Activated CD4-positive, alpha-beta T cell treated with anti-CD3 and anti-CD28 coated beads for 36 hours (primary cell): ENCODE measurements around the gene COL4A2. TPM values are rescaled to one million over a fixed set of nuclear protein-coding genes. Genes with fewer than 3 reads are reported as not detected.
A peak's percentile ranks its signal among the peaks of the same experiment; 100 is the strongest.

Experiments
- ATAC-seq: fragments of 200-7000 bp; cut with Tn5 transposase; one replicate; pipeline ENCODE4 v1.10.0; 2021; ENCODE audit warnings: mild to moderate bottlenecking, moderate library complexity
- CTCF ChIA-PET: fragments of 350-600 bp; sonication (Branson Sonifier 250); formaldehyde crosslinking; loops from one replicate; lab custom pipeline; 2021; ENCODE audit warnings: antibody characterized with exemption; lab: Charles Lee
- POLR2A ChIA-PET: fragments of 350-600 bp; sonication (Branson Sonifier 250); formaldehyde crosslinking; loops from one replicate; lab custom pipeline; 2021; ENCODE audit warnings: antibody characterized with exemption, inconsistent platforms; lab: Charles Lee
- DNase-seq: peaks from one replicate; pipeline ENCODE4 v3.0.0-alpha.2; 2020
- H3K27ac Mint-ChIP-seq: one replicate; pipeline ENCODE4 v1.8.0; 2021; ENCODE audit warnings: mixed read lengths
- H3K27me3 Mint-ChIP-seq: one replicate; pipeline ENCODE4 v1.8.0; 2021; ENCODE audit warnings: mixed read lengths
- H3K36me3 Mint-ChIP-seq: one replicate; pipeline ENCODE4 v1.8.0; 2021; ENCODE audit warnings: low read depth, mixed read lengths
- H3K4me1 Mint-ChIP-seq: one replicate; pipeline ENCODE4 v1.8.0; 2021; ENCODE audit warnings: mixed read lengths
- H3K4me3 Mint-ChIP-seq: one replicate; pipeline ENCODE4 v1.8.0; 2021; ENCODE audit warnings: mild to moderate bottlenecking, moderate library complexity, mixed read lengths
- H3K9me3 Mint-ChIP-seq: one replicate; pipeline ENCODE4 v1.8.0; 2021; ENCODE audit warnings: low read depth, mixed read lengths
- intact Hi-C, 2 experiments: fragments of 100-400 bp; cut with DNase I in 1 of 2; cut with micrococcal nuclease in 1 of 2; formaldehyde crosslinking; loops; one replicate each; pipeline versions ENCODE4 v1.14.2 to v1.15.1; 2022 to 2024; cut with DNase I, micrococcal nuclease
- total RNA-seq, 2 experiments: library from RNA; stranded (reverse); gene quantifications; one replicate each; pipeline ENCODE4 v1.2.3, GENCODE V29; 2021

COL4A2 gene
- total RNA-seq, 2 experiments from 2014 or later, result not detected

- H3K4me1 Mint-ChIP-seq, result no peaks in the 10 kb centered on the region
- H3K27me3 Mint-ChIP-seq, result peaks cover 8% of the 10 kb centered on the region
- DNase-seq, result no peak
- no peaks in the 10 kb centered on the region for H3K9me3 Mint-ChIP-seq
- ChIA-PET CTCF (interaction anchor here (0.8 kb wide), 1 partner anchor 19 kb away, joined by 3 read pairs; no protein-coding TSS in a partner anchor), POLR2A (no interaction called here)
- H3K36me3 Mint-ChIP-seq, result no peaks in the 10 kb centered on the region
- H3K27ac Mint-ChIP-seq, result no peak overlapping the region
- no peak overlapping the region for H3K4me3 Mint-ChIP-seq
- intact Hi-C loops, result no loop called here
- ATAC-seq, result peak; percentile 44
These were observed 47.8 kb downstream of the COL4A2 start for GRCh38 chr13:110354715-110355473.

GRCh38 chr13:110356362-110356761 lies 49.3 kb downstream of the COL4A2 start:
- intact Hi-C loops, result no loop called here
- DNase-seq (no peak), ATAC-seq (no peak)
- Mint-ChIP-seq H3K9me3 (no peaks in the 10 kb centered on the region), H3K36me3 (no peaks in the 10 kb centered on the region), H3K27me3 (peaks cover 8% of the 10 kb centered on the region), H3K27ac (no peak overlapping the region), H3K4me3 (no peak overlapping the region), H3K4me1 (no peaks in the 10 kb centered on the region)
- POLR2A ChIA-PET, result no interaction called here
- CTCF ChIA-PET, result no interaction called here

DNA sequence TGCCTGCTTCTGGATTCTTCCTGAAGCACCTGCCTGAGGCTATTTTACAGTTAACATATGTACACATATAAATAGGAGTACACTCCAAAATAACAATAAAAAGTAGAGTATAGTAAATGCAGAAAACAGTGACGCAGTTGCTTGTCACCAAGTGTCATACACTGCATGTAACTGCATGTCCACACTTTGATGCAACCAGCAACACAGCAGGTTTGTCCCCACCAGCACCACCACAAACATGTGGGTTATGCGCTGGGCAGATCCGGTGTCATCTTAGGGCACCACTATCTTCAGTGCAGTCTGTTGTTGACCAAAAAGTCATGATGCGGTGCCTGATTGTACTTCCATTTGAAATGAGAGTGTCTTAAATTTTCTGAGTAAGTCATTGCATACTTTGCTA lies 51.3 kb downstream of the COL4A2 start:
- CTCF ChIA-PET, result no interaction called here
- H3K4me1 Mint-ChIP-seq, result no peaks in the 10 kb centered on the region
- no peaks in the 10 kb centered on the region for H3K9me3 Mint-ChIP-seq
- intact Hi-C loops, result no loop called here
- no peak for ATAC-seq
- H3K27me3 Mint-ChIP-seq, result peaks cover 6% of the 10 kb centered on the region
- no peaks in the 10 kb centered on the region for H3K36me3 Mint-ChIP-seq
- H3K4me3 Mint-ChIP-seq, result no peak overlapping the region
- H3K27ac Mint-ChIP-seq, result no peak overlapping the region
- no peak for DNase-seq
- POLR2A ChIA-PET, result no interaction called here

GRCh38 chr13:110359840-110360301 lies 52.8 kb downstream of the COL4A2 start:
- no peaks in the 10 kb centered on the region for H3K4me1 Mint-ChIP-seq
- CTCF ChIA-PET, result no interaction called here
- no peaks in the 10 kb centered on the region for H3K36me3 Mint-ChIP-seq
- intact Hi-C loops, result no loop called here
- H3K4me3 Mint-ChIP-seq, result no peak overlapping the region
- no peak overlapping the region for H3K27ac Mint-ChIP-seq
- no peaks in the 10 kb centered on the region for H3K9me3 Mint-ChIP-seq
- no peak for ATAC-seq
- DNase-seq, result no peak
- POLR2A ChIA-PET, result no interaction called here
- H3K27me3 Mint-ChIP-seq, result peaks cover 6% of the 10 kb centered on the region

- ChIA-PET POLR2A (no interaction called here), CTCF (no interaction called here)
- Mint-ChIP-seq H3K36me3 (no peaks in the 10 kb centered on the region), H3K27me3 (peaks cover 7% of the 10 kb centered on the region), H3K9me3 (no peaks in the 10 kb centered on the region), H3K4me3 (no peak overlapping the region), H3K4me1 (no peaks in the 10 kb centered on the region), H3K27ac (no peak overlapping the region)
- DNase-seq (no peak), ATAC-seq (no peak)
- intact Hi-C loops, result no loop called here
These were observed 53.5 kb downstream of the COL4A2 start for GRCh38 chr13:110360598-110360997.

DNA sequence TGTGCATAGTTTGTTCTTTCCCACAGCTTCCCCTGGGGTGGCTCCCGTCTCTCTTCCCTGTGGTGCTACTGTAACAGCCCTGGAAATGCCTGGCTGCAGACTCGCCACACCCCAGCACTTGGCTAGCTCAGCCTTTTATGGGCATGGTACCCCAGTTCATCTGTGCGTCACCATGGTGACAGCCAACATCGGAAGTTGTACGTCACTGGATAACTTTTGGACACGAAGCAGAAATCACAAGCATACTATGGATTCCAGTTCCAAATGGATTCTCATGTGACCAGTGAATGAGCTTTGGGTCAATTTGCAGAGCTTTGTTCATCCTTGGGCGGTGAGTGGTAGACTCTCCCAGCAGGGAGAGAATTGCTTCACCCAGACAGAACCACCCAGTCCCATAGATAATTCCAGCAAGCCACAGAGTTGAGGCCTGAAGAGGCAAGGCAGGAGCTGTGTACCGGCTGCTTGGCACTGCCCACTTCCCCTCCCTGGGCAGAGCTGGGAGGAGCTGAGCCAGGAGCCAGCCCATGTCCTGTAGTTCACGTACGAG lies 54.4 kb downstream of the COL4A2 start:
- peaks cover 10% of the 10 kb centered on the region for H3K27me3 Mint-ChIP-seq
- H3K9me3 Mint-ChIP-seq, result no peaks in the 10 kb centered on the region
- no peak overlapping the region for H3K4me3 Mint-ChIP-seq
- no peak overlapping the region for H3K27ac Mint-ChIP-seq
- H3K36me3 Mint-ChIP-seq, result no peaks in the 10 kb centered on the region
- POLR2A ChIA-PET, result no interaction called here
- no peaks in the 10 kb centered on the region for H3K4me1 Mint-ChIP-seq
- DNase-seq (no peak), ATAC-seq (no peak)
- intact Hi-C loops, result no loop called here
- CTCF ChIA-PET, result no interaction called here

- intact Hi-C loops, result no loop called here
- Mint-ChIP-seq H3K4me1 (no peaks in the 10 kb centered on the region), H3K27ac (no peak overlapping the region), H3K4me3 (no peak overlapping the region), H3K9me3 (no peaks in the 10 kb centered on the region), H3K36me3 (no peaks in the 10 kb centered on the region), H3K27me3 (peaks cover 8% of the 10 kb centered on the region)
- ATAC-seq (no peak), DNase-seq (peak; percentile 28)
- ChIA-PET POLR2A (interaction anchor here (0.7 kb wide), 1 partner anchor 1147 kb away, joined by 3 read pairs; no protein-coding TSS in a partner anchor), CTCF (no interaction called here)
These were observed 55.9 kb downstream of the COL4A2 start for GRCh38 chr13:110363010-110363409.

DNA sequence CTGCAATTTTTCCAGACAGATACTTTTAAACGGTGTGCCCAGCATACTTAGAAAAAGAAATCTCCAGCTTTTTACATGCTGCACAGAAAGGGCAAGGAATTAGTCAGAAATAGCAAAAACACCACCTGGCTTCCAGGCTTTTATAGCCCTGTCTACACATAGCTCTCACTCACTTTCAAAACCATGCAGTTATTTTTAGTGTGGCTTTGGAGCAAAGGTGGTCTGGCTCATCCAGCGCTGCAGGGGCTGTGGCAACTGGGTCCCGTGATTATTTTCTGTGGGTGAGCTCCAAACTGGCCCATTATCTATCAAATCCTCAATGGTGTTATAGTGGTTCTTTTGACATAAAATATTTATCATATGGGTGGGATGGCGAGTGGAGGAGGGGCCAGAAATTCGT lies 57.0 kb downstream of the COL4A2 start:
- Mint-ChIP-seq H3K27me3 (peaks cover 10% of the 10 kb centered on the region), H3K9me3 (no peaks in the 10 kb centered on the region), H3K4me3 (no peak overlapping the region), H3K36me3 (no peaks in the 10 kb centered on the region), H3K27ac (no peak overlapping the region), H3K4me1 (no peaks in the 10 kb centered on the region)
- intact Hi-C loops, result no loop called here
- no peak for ATAC-seq
- ChIA-PET CTCF (no interaction called here), POLR2A (no interaction called here)
- no peak for DNase-seq

- ChIA-PET POLR2A (no interaction called here), CTCF (no interaction called here)
- H3K4me3 Mint-ChIP-seq, result no peak overlapping the region
- H3K4me1 Mint-ChIP-seq, result no peaks in the 10 kb centered on the region
- no peak for DNase-seq
- intact Hi-C loops, result no loop called here
- no peaks in the 10 kb centered on the region for H3K9me3 Mint-ChIP-seq
- H3K36me3 Mint-ChIP-seq, result no peaks in the 10 kb centered on the region
- ATAC-seq, result no peak
- H3K27ac Mint-ChIP-seq, result no peak overlapping the region
- peaks cover 13% of the 10 kb centered on the region for H3K27me3 Mint-ChIP-seq
These were observed 58.8 kb downstream of the COL4A2 start for GRCh38 chr13:110365876-110366275.

GRCh38 chr13:110366733-110367132 lies 59.6 kb downstream of the COL4A2 start:
- ChIA-PET CTCF (no interaction called here), POLR2A (no interaction called here)
- H3K9me3 Mint-ChIP-seq, result no peaks in the 10 kb centered on the region
- ATAC-seq (no peak), DNase-seq (no peak)
- intact Hi-C loops, result no loop called here
- H3K4me3 Mint-ChIP-seq, result no peak overlapping the region
- peaks cover 12% of the 10 kb centered on the region for H3K27me3 Mint-ChIP-seq
- no peaks in the 10 kb centered on the region for H3K4me1 Mint-ChIP-seq
- no peak overlapping the region for H3K27ac Mint-ChIP-seq
- no peaks in the 10 kb centered on the region for H3K36me3 Mint-ChIP-seq

- Mint-ChIP-seq H3K36me3 (no peaks in the 10 kb centered on the region), H3K9me3 (no peaks in the 10 kb centered on the region), H3K27me3 (peaks cover 16% of the 10 kb centered on the region), H3K4me3 (no peak overlapping the region), H3K4me1 (no peaks in the 10 kb centered on the region), H3K27ac (no peak overlapping the region)
- ChIA-PET CTCF (no interaction called here), POLR2A (no interaction called here)
- DNase-seq, result no peak
- intact Hi-C loops, result no loop called here
- ATAC-seq, result no peak
These were observed 60.5 kb downstream of the COL4A2 start for GRCh38 chr13:110367620-110368019.

DNA sequence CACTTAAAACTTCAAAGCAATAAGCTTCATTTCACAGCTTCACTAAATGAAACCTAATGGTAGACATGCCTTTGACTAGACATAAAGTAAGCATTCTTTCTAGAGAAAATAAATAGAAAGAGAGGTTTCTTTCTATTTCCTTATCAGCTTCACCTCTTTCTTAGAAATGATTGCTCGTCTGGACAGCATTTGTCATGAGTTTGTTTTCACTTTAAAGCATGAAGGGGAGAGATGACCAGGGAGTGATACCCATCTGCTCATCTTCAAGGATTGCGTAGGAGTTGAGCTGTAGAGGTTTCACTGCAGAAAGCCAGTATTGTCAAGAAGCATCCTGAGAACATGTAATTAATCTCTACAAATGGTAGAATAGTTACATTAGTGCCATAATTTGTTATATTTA lies 61.3 kb downstream of the COL4A2 start:
- no peaks in the 10 kb centered on the region for H3K4me1 Mint-ChIP-seq
- peaks cover 22% of the 10 kb centered on the region for H3K27me3 Mint-ChIP-seq
- no peak overlapping the region for H3K27ac Mint-ChIP-seq
- H3K9me3 Mint-ChIP-seq, result no peaks in the 10 kb centered on the region
- ATAC-seq (no peak), DNase-seq (no peak)
- H3K36me3 Mint-ChIP-seq, result no peaks in the 10 kb centered on the region
- no peak overlapping the region for H3K4me3 Mint-ChIP-seq
- intact Hi-C loops, result no loop called here
- POLR2A ChIA-PET, result interaction anchor here (0.7 kb wide), 1 partner anchor 28 kb away, joined by 3 read pairs; no protein-coding TSS in a partner anchor
- CTCF ChIA-PET, result interaction anchor here (0.8 kb wide), 1 partner anchor 44 kb away, joined by 3 read pairs; no protein-coding TSS in a partner anchor
